Measurements from ENCODE around the gene DYNC1I1.

The DYNC1I1 gene

DNA sequence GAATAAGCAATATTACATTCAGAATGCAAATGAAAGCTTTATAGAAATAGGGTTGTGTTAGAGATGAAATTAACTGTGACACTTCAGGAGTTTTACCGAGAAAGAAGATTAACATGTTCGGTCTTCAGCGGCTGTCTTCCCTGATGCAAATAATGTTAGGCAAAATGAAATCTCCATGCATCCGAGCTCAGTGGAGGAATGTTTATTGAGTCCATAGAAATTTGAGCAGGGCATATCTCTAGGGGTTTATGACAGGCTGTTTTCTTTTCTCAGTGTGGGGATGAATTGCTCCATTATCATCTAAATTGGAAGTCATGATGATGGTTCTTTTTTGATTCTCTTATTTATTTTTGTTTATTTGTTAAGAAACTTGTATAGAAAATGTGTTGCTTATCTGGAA is 31.7 kb downstream of the DYNC1I1 start:
- no peak for DNase-seq (ENCODE audit: insufficient read length, low spot score)
- FAIRE-seq: no peak
- no peak for TF ChIP-seq POLR2A (IDR thresholded peaks at IDR 0.05; ENCODE audit: low read depth, low read length)

DNA sequence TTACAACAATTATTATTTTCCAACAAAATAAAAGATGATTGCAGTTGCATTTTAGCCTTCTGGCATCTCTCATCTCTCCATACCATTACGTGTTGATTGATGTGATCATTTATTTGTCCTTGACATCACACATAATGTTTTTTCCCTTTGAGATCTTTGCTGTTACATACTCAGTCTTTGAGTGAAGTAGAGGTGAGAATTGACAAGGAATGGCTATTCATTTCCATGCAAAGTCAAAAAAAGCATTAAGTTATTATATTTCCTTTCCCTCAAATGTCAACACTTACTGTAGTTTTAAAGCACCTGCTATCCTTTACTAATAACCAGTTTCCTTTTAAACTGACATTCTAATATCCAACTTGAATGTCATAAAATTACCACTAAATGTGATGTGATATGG is 33.6 kb downstream of the DYNC1I1 start:
- TF ChIP-seq POLR2A (IDR thresholded peaks at IDR 0.05; ENCODE audit: low read depth, low read length): no peak
- FAIRE-seq (no peak), DNase-seq (ENCODE audit: insufficient read length, low spot score) (no peak)

DNA sequence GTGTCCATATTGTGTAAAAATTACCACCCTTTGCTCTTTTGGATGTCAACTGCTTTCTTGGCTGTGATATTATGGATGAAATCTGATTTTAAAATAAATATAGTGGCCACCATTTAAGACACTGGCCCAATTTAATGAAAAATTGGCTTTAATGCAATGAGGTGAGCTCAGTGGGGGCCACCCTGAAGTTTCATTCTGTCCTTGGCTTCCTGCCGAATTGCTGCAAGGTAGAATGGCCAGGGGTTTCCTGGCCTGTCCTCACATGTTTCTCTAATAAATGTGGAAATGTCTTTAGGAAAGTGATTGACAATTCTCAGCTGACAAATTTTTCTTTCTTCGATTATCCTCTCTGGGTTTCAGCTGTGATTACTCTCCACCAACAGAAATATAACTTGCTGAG is 36.0 kb downstream of the DYNC1I1 start:
- TF ChIP-seq POLR2A (IDR thresholded peaks at IDR 0.05; ENCODE audit: low read depth, low read length): no peak
- FAIRE-seq (no peak), DNase-seq (ENCODE audit: insufficient read length, low spot score) (no peak)

DNA sequence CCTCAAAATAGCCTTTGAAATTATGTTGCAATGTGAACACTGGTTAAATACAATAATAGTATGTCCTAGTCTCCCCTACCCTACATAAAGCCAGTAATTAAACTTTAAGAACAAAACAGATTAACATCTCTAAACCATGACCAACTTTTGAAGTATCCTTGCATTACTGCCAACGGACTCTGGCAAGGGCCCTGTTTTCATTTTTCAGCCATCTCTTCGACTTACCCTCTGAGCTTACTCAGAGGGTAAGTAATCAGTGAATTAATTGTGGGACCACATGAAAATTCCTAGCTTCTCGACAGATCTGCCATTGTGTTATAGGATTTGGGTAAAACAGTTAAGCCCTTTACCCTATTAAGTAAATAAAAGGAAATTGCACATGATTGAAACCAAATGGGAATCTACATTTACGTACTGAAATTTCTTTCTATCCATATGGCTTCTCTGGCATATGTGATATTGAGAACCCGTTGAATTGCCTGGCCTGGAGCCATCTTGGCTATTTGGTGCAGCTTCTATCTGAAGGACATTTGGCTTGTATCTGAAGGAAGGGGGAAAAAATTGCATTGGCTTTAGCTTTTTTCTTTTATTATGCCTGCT is 39.6 kb downstream of the DYNC1I1 start:
- TF ChIP-seq POLR2A (IDR thresholded peaks at IDR 0.05; ENCODE audit: low read depth, low read length): no peak
- FAIRE-seq (no peak), DNase-seq (ENCODE audit: insufficient read length, low spot score) (no peak)

DNA sequence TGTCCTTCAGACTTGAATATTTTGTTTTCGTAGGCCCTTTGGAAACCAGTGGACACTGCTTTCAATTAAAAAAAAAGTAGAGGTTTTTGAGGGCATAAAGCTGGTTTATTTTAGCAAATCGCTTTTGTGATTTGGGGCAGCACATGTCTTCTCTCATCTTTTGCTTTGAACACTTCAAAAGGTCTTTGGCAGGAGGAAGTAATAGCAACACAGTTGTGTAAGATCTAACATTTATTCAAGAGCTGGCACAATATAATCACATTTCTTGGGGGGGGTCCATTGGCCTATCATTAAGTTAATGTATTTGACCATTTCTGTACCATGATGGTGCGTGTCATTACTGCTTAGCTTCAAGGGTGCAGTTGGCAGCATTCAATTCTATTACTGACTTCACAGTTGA is 42.4 kb downstream of the DYNC1I1 start:
- DNase-seq (ENCODE audit: insufficient read length, low spot score): no peak
- no peak for FAIRE-seq
- no peak for TF ChIP-seq POLR2A (IDR thresholded peaks at IDR 0.05; ENCODE audit: low read depth, low read length)

DNA sequence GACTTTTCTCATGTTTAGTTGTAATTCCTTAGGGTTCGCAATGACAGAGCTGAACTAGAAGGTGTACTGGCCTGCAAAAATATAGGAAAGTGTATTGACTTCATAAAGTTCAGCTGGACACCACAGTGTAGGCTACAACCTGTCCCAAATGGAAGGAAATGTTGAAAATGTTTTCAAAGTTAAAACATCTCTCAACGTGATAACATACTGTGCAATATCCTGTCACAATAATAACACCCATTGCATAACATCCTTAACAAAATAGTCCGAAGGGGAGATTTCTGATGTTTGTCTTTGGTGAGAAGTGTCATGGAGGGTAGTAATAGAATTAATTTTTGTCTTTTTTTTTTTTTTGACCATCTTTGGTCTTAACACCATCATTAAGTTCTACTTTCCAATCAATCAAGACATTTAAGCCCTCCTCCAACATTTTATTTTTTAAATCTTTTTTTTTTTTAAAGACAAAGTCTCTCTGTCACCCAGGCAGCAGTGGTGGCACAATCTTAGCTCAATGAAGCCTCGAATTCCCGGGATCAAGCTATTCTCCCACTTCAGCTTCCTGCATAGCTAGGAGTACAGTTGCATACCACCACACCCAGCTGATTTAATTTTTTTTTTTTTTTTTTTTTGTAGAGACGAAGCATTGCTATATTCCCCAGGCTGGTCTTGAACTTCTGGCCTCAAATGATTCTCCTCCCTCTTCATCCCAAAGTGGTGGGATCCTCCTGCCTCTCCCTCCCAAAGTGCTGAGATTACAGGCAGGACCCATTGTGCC is 45.7 kb downstream of the DYNC1I1 start:
- no peak for DNase-seq (ENCODE audit: insufficient read length, low spot score)
- no peak for TF ChIP-seq POLR2A (IDR thresholded peaks at IDR 0.05; ENCODE audit: low read depth, low read length)
- no peak for FAIRE-seq

DNA sequence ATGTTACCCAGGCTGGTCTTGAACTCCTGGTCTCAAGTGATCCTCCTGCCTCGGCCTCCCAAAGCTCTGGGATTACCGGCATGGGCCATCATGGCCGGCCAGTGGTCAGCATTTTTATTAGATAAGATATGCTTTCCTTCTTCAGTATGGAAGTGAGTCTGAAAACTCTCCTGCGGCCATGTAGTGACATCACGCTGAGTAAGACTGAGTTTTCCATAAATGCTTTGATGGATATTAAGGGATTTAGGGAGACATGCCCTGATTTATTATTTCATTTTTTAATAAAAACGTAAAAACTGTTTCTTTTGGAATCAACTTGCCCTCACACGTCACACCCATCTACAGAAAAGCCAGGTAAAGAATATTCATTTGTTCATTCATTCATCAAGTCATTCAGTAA is 48.4 kb downstream of the DYNC1I1 start:
- FAIRE-seq: no peak

DNA sequence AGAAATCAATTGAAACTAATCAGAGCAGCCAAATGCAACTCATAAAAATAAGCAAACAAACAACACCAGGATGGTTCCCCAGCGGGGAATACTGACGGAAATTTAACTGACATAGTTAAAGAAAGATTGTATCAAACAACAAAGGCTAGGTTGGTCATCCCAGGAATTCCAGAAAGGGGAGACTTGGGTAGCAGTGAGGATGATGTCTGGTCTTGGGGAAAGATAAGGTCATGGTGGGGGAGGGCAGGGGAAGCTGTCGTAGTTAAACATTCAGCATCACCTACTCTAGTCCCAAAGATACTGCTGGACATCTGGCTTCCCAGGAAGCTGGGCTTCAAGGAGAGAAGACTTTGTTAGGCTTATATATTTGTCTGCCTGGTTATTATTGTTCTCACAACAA is 50.4 kb downstream of the DYNC1I1 start:
- TF ChIP-seq POLR2A (IDR thresholded peaks at IDR 0.05; ENCODE audit: low read depth, low read length): no peak
- FAIRE-seq: no peak

More for the DNA sequence above, 48.4 kb downstream of the DYNC1I1 start:
- DNase-seq (ENCODE audit: insufficient read length, low spot score): no peak
- TF ChIP-seq POLR2A (IDR thresholded peaks at IDR 0.05; ENCODE audit: low read depth, low read length): no peak

DNA sequence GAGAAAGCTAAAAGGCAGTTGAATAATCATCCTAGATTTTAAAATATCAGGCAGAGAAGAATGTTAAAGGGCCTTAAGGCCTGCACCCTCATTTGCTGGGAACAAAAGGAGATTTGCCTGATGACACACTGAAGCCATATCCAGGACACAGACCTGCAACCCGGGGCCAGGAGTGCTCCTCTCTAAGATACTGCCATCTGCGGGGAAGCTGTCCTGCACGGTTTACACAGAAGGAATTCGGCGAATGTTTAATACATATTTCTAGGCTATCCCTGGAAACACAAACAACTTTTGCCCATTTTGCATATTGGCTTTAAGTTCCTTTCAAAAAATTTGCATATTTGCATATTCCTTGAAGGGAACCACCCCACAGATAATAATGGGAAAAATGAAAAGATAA is 52.3 kb downstream of the DYNC1I1 start:
- TF ChIP-seq POLR2A (IDR thresholded peaks at IDR 0.05; ENCODE audit: low read depth, low read length): no peak
- DNase-seq (ENCODE audit: insufficient read length, low spot score): no peak
- FAIRE-seq: no peak

More for the DNA sequence above, 50.4 kb downstream of the DYNC1I1 start:
- DNase-seq (ENCODE audit: insufficient read length, low spot score): no peak

DNA sequence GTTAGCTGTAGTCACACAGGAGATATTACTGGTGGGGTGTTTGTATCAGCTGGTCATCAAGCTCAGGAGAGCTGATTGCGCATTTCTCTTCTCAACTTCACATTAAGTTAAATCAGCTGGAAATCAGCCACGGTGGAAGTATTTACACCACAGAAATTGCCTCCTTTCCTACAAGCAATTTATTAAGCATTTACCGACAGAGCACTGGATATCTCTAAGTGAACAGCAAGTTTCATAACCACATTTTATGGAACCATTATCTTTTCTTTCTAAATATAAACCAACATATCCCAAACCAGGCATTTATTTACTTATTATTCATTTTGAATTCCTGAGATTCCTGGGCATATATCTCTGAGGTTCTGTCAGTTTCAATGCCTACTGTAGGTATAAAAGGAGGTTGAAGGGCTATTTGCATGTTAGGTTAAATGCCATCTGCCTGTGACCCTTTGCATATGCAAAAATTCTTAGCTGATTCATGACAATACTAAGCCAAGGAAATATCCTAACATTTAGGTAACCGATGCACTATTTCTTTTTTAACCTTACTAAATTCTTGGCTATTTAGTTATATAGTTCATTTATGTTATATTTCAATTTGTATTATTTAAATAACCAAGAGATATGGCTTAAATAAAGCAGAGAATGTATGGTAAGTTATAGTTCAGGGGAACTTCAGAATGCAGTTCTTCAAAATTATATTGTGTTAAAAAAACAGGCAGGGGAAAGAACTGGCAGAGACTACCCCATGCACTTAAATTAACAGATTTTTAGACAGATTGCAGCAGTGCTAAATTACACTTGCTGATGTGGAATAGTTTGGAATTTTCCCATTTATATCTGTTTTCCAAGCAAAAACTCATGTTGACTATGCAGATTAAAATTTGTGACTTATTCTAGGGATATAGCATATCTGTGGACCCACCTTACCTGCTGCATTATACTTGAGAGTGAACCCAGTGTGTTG is 56.8 kb downstream of the DYNC1I1 start:
- DNase-seq (ENCODE audit: insufficient read length, low spot score) (no peak), FAIRE-seq (no peak)
- no peak for TF ChIP-seq POLR2A (IDR thresholded peaks at IDR 0.05; ENCODE audit: low read depth, low read length)

DNA sequence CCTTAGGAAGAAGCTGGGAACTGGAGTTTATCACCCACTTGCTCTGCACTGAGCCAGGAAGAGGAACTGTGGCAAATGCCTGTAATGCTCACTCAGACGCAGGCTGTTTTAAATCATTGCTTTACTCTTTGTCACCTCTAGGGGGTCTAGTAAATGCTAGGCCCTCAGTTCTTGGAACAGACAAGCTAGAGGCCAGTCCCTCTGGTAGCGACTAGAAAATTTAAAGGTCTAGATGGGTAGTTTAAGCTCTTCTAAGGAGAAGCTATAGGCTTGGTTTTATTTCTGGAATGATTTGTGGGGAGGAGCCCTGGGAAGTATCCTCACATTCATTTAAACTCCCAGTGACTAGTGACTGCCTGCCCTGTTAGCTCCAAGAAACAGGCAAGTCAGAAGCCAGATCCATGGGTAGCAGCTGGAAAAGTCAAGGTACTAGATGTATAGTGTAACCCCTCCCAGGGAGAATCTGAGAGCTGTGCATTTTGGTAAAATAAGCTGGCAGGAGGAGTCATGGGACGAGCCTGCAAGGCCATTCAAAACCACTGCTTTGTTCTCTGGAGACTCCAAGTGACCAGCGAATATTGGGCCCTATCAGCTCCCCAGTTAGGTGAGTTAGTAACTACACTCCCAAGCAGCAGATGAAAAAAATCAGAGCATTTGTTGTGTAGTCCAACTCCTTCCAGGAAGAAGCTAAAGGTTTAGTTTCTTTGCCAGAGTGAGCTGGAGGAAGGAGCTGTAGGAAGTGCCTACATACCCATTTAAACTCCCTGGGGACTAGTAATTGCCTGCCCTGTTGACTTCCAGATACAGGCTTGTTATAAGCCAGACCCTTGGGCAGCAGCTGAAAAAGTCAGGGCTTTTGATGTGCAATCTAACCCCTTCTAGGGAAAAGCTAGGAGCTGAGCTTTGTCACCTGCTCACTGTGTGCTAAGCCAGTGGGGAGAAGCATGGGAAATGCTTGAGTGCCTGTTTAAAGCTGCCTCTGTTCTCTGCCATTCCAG is 68.9 kb downstream of the DYNC1I1 start:
- no peak for TF ChIP-seq POLR2A (IDR thresholded peaks at IDR 0.05; ENCODE audit: low read depth, low read length)
- FAIRE-seq (no peak), DNase-seq (ENCODE audit: insufficient read length, low spot score) (no peak)

DNA sequence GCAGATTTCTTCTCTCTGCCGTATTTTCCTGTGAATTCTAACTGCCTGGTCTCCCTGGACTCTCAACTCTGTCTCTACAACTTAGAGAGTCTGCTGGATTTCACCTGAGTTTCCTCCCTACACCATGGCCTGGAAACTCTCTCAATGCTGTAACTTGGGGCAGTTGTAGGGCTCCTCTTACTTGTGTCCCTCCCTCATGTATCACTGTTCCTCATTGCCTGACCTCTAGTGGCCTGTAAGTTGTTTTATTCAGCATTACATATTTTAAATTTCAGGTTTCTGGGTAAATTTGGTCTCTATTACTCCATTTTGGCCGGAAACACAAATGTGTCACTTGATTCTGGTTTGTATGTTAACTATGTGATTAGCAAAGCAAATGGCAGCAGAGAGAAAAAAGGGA is 70.9 kb downstream of the DYNC1I1 start:
- no peak for FAIRE-seq
- DNase-seq (ENCODE audit: insufficient read length, low spot score): no peak
- TF ChIP-seq POLR2A (IDR thresholded peaks at IDR 0.05; ENCODE audit: low read depth, low read length): no peak

DNA sequence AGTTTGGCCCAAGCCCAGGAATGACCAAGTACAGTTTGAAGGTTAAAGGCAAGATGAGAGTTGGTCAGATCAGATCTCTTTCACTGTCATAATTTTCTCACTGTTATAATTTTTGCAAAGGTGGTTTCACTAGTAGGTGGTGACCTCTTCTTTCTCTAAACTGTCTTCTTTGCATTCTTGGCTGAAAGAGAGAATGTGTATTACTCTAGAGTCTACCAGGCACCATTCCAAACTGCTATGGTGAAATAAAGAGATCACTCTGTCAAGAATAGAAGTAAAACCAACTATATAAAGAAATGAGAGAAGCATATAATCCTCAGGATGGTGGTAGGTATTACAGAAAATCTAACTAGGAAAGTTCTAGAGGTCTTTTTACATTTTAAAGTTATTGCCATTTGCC is 72.7 kb downstream of the DYNC1I1 start:
- DNase-seq (ENCODE audit: insufficient read length, low spot score) (no peak), FAIRE-seq (no peak)
- no peak for TF ChIP-seq POLR2A (IDR thresholded peaks at IDR 0.05; ENCODE audit: low read depth, low read length)
